ENCODE measurements around the gene MTCL3.

Gene MTCL3

DNA sequence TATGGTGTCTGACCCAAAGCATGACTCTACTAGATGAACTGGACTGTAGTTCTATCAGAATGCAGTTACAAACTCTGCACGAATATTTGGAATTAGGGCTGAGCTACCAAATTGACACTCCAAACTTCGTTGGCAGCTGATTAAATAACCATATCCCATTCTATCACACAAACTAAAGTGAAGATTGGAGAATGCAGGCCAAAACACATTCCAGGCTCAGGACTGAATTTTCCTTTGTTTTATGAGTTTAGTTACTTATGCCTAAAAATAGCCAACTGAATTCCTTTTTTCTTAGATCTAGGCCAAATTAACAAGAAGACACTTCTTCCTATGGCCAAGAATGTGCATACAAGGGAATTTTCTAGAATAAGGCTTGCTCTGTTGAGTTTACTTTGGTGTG, 50.2 kb downstream of the MTCL3 start:
- Histone ChIP-seq H3K4me1 (ENCODE audit: insufficient read depth, low read length, poor library complexity, severe bottlenecking) (no peaks in the 10 kb centered on the region), H3K36me3 (ENCODE audit: insufficient read depth, low read length, poor library complexity, severe bottlenecking) (peaks cover 22% of the 10 kb centered on the region), H3K9me3 (ENCODE audit: low read depth, low read length, poor library complexity, severe bottlenecking) (no peaks in the 10 kb centered on the region), H3K27ac (ENCODE audit: low read depth, low read length, poor library complexity, severe bottlenecking) (no peak overlapping the region), H3K4me3 (ENCODE audit: low read depth, low read length, poor library complexity, severe bottlenecking) (no peak overlapping the region), H3K27me3 (replicated peaks; ENCODE audit: insufficient read depth, low read depth, low read length, poor library complexity) (no peaks in the 10 kb centered on the region)
- DNase-seq (ENCODE audit: low spot score): no peak
- TF ChIP-seq CTCF (conservative IDR thresholded peaks at IDR 0.05; ENCODE audit: low read depth, low read length) (no peak), EZH2 (IDR thresholded peaks at IDR 0.05; ENCODE audit: borderline replicate concordance, low read depth, low read length, poor library complexity, severe bottlenecking) (no peak)
- intact Hi-C loops (cut with micrococcal nuclease; ENCODE audit: unreplicated experiment): no loop called here
- CTCF ChIA-PET: no interaction called here
- POLR2A ChIA-PET (ENCODE audit: low non-redundant PET): no interaction called here
- BruUV-seq (replicated peaks): no TSS peak

- H3K4me3 ChIP-seq (ENCODE audit: low read depth, low read length, poor library complexity, severe bottlenecking): no peak overlapping the region
- BruUV-seq (replicated peaks): no TSS peak
- no peaks in the 10 kb centered on the region for H3K36me3 ChIP-seq (ENCODE audit: insufficient read depth, low read length, poor library complexity, severe bottlenecking)
- intact Hi-C loops (cut with micrococcal nuclease; ENCODE audit: unreplicated experiment): no loop called here
- H3K4me1 ChIP-seq (ENCODE audit: insufficient read depth, low read length, poor library complexity, severe bottlenecking): no peaks in the 10 kb centered on the region
- DNase-seq (ENCODE audit: low spot score): no peak
- peak overlapping the region; percentile 18 for H3K27ac ChIP-seq (ENCODE audit: low read depth, low read length, poor library complexity, severe bottlenecking)
- CTCF ChIA-PET: interaction anchor here (0.7 kb wide), 1 partner anchor 73 kb away, joined by 7 read pairs; no protein-coding TSS in a partner anchor
- no peaks in the 10 kb centered on the region for H3K9me3 ChIP-seq (ENCODE audit: low read depth, low read length, poor library complexity, severe bottlenecking)
- H3K27me3 ChIP-seq (replicated peaks; ENCODE audit: insufficient read depth, low read depth, low read length, poor library complexity): no peaks in the 10 kb centered on the region
- POLR2A ChIA-PET (ENCODE audit: low non-redundant PET): no interaction called here
- no peak for TF ChIP-seq EZH2 (IDR thresholded peaks at IDR 0.05; ENCODE audit: borderline replicate concordance, low read depth, low read length, poor library complexity, severe bottlenecking)
Observed at GRCh38 chr6:127466416-127466815, 52.7 kb downstream of the MTCL3 start.

- TF ChIP-seq EZH2 (IDR thresholded peaks at IDR 0.05; ENCODE audit: borderline replicate concordance, low read depth, low read length, poor library complexity, severe bottlenecking) (no peak), CTCF (conservative IDR thresholded peaks at IDR 0.05; ENCODE audit: low read depth, low read length) (peak; percentile 90)
- H3K27me3 ChIP-seq (replicated peaks; ENCODE audit: insufficient read depth, low read depth, low read length, poor library complexity): no peaks in the 10 kb centered on the region
Observed at GRCh38 chr6:127464881-127465459, 54.2 kb downstream of the MTCL3 start.

More at GRCh38 chr6:127464881-127465459, 54.2 kb downstream of the MTCL3 start:
- Histone ChIP-seq H3K27ac (ENCODE audit: low read depth, low read length, poor library complexity, severe bottlenecking) (no peak overlapping the region), H3K4me1 (ENCODE audit: insufficient read depth, low read length, poor library complexity, severe bottlenecking) (no peaks in the 10 kb centered on the region), H3K4me3 (ENCODE audit: low read depth, low read length, poor library complexity, severe bottlenecking) (no peak overlapping the region), H3K9me3 (ENCODE audit: low read depth, low read length, poor library complexity, severe bottlenecking) (no peaks in the 10 kb centered on the region), H3K36me3 (ENCODE audit: insufficient read depth, low read length, poor library complexity, severe bottlenecking) (no peaks in the 10 kb centered on the region)
- BruUV-seq (replicated peaks): no TSS peak
- DNase-seq (ENCODE audit: low spot score): peak; percentile 74
- intact Hi-C loops (cut with micrococcal nuclease; ENCODE audit: unreplicated experiment): loop anchor here (2.0 kb wide), 1 partner anchor 74 kb away; no protein-coding TSS in a partner anchor
- CTCF ChIA-PET: interaction anchor here (1.4 kb wide), 1 partner anchor 74 kb away, joined by 3 read pairs; no protein-coding TSS in a partner anchor
- POLR2A ChIA-PET (ENCODE audit: low non-redundant PET): no interaction called here
